ENCODE measurements around the gene HOMER2.

DNA sequence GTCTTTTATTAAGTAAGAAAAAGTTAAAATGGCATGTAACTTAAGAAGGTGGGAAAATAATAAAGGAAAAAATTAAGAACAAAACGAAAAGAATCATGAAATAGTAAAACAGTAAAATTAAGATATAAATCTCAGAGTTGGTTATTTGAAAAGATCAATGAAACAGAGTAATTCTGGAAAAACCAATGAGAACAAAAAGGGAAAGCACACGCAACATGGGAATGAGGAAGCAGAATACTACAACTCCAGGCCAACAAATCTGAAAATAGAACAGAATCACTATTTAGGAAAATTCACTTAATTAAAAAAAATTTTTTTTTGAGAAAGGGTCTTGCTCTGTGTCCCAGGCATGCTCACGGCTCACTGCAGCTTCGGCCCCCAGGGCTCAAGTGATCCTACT is 112.4 kb downstream of the HOMER2 start:
- TF ChIP-seq, protein P1, sequence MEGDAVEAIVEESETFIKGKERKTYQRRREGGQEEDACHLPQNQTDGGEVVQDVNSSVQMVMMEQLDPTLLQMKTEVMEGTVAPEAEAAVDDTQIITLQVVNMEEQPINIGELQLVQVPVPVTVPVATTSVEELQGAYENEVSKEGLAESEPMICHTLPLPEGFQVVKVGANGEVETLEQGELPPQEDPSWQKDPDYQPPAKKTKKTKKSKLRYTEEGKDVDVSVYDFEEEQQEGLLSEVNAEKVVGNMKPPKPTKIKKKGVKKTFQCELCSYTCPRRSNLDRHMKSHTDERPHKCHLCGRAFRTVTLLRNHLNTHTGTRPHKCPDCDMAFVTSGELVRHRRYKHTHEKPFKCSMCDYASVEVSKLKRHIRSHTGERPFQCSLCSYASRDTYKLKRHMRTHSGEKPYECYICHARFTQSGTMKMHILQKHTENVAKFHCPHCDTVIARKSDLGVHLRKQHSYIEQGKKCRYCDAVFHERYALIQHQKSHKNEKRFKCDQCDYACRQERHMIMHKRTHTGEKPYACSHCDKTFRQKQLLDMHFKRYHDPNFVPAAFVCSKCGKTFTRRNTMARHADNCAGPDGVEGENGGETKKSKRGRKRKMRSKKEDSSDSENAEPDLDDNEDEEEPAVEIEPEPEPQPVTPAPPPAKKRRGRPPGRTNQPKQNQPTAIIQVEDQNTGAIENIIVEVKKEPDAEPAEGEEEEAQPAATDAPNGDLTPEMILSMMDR (IDR thresholded peaks at IDR 0.05; ENCODE audit: low read depth, low read length, poor library complexity, severe bottlenecking), result no peak
- no peak for TF ChIP-seq EZH2phosphoT487 (IDR thresholded peaks at IDR 0.05; ENCODE audit: borderline replicate concordance, low read length)
